Posterior vena cava (tissue), 2 donors: ENCODE measurements around the gene ADAMTSL3. TPM values are rescaled to one million over a fixed set of nuclear protein-coding genes. Genes with fewer than 3 reads are reported as not detected.
A peak's percentile ranks its signal among the peaks of the same experiment; 100 is the strongest.

ENCODE experiments used
- DNase-seq: peaks from one replicate; pipeline ENCODE4 v3.0.0-alpha.2; 2020; ENCODE audit warnings: low spot score
- intact Hi-C, 2 donors: fragments of 100-400 bp; cut with DNase I; formaldehyde crosslinking; loops; one replicate each; pipeline versions ENCODE4 v1.14.1 to v1.14.2; 2022 to 2023
- total RNA-seq, 2 donors: library from RNA; stranded (reverse); fragmentation: NEBNext Ultra II Directional; extraction: Animal tissue kit (Norgen Biotek cat#: 25700); gene quantifications; one replicate each; pipeline ENCODE4 v1.2.1, GENCODE V29; 2021
- donor health status: DM: yes; HTN: yes; CAD: no.
- donor health status: DM: yes; HTN: yes; CAD: no.

The ADAMTSL3 gene
- total RNA-seq, 2 donors from 2014 or later, result 13.0 to 17.4 TPM

GRCh38 chr15:83653288-83653638 lies 660 bp upstream of the ADAMTSL3 start:
- intact Hi-C loops, result no loop called here
- DNase-seq, result no peak

GRCh38 chr15:83654379-83655236 lies 685 bp downstream of the ADAMTSL3 start:
- no peak for DNase-seq
- intact Hi-C loops, result no loop called here

GRCh38 chr15:83655237-83655616 lies 1.3 kb downstream of the ADAMTSL3 start:
- intact Hi-C loops, result no loop called here
- no peak for DNase-seq

- DNase-seq, result no peak
- intact Hi-C loops, result no loop called here
Observed at GRCh38 chr15:83656192-83656591, 2.3 kb downstream of the ADAMTSL3 start.

GRCh38 chr15:83656943-83657528 lies 3.1 kb downstream of the ADAMTSL3 start:
- DNase-seq, result no peak
- intact Hi-C loops, result no loop called here

- no peak for DNase-seq
- intact Hi-C loops, result no loop called here
Observed at GRCh38 chr15:83657549-83657948, 3.6 kb downstream of the ADAMTSL3 start.

GRCh38 chr15:83658430-83659416 lies 4.8 kb downstream of the ADAMTSL3 start:
- peak; percentile 79 for DNase-seq
- intact Hi-C loops, result no loop called here

GRCh38 chr15:83659417-83659812 lies 5.5 kb downstream of the ADAMTSL3 start:
- intact Hi-C loops, result no loop called here
- no peak for DNase-seq

GRCh38 chr15:83665480-83665879 lies 11.6 kb downstream of the ADAMTSL3 start:
- DNase-seq, result no peak
- intact Hi-C loops, result no loop called here

- intact Hi-C loops, result no loop called here
- DNase-seq, result no peak
Observed at GRCh38 chr15:83670672-83671229, 16.8 kb downstream of the ADAMTSL3 start.

GRCh38 chr15:83671603-83672002 lies 17.7 kb downstream of the ADAMTSL3 start:
- DNase-seq, result no peak
- intact Hi-C loops, result no loop called here

GRCh38 chr15:83673385-83673784 lies 19.5 kb downstream of the ADAMTSL3 start:
- intact Hi-C loops, result no loop called here

GRCh38 chr15:83682476-83683088 lies 28.7 kb downstream of the ADAMTSL3 start:
- no peak for DNase-seq
- intact Hi-C loops, result no loop called here

More at GRCh38 chr15:83673385-83673784, 19.5 kb downstream of the ADAMTSL3 start:
- DNase-seq, result no peak

- no peak for DNase-seq
- intact Hi-C loops, result no loop called here
Observed at GRCh38 chr15:83685916-83686332, 32.0 kb downstream of the ADAMTSL3 start.

GRCh38 chr15:83688201-83688600 lies 34.3 kb downstream of the ADAMTSL3 start:
- DNase-seq, result no peak
- intact Hi-C loops, result no loop called here

GRCh38 chr15:83690676-83691075 lies 36.8 kb downstream of the ADAMTSL3 start:
- intact Hi-C loops, result no loop called here
- no peak for DNase-seq

GRCh38 chr15:83692746-83693581 lies 39.0 kb downstream of the ADAMTSL3 start:
- intact Hi-C loops, result no loop called here
- DNase-seq, result no peak

- DNase-seq, result no peak
- intact Hi-C loops, result no loop called here
Observed at GRCh38 chr15:83694015-83694414, 40.1 kb downstream of the ADAMTSL3 start.
